DMS 273 treated with DMSO at 0.1 percent for 48 hours (cell line): ENCODE results near the gene PTPRN2.
"Not testable (repeated sequence)": the region's sequence is repeated elsewhere in the genome, so short reads cannot be mapped to it uniquely, and the experiment has no call there.

Source experiments
- DNase-seq: peaks from one replicate; lab custom pipeline; 2025; lab: John Stamatoyannopoulos, UW

Gene PTPRN2

GRCh38 chr7:157676001-157676400 lies 911.6 kb downstream of the PTPRN2 start:
- DNase-seq = no peak

- DNase-seq = no peak
These were observed 912.1 kb downstream of the PTPRN2 start for GRCh38 chr7:157675427-157675927.

GRCh38 chr7:157674715-157675426 lies 912.8 kb downstream of the PTPRN2 start:
- no peak for DNase-seq

GRCh38 chr7:157674027-157674714 lies 913.5 kb downstream of the PTPRN2 start:
- DNase-seq = no peak

DNA sequence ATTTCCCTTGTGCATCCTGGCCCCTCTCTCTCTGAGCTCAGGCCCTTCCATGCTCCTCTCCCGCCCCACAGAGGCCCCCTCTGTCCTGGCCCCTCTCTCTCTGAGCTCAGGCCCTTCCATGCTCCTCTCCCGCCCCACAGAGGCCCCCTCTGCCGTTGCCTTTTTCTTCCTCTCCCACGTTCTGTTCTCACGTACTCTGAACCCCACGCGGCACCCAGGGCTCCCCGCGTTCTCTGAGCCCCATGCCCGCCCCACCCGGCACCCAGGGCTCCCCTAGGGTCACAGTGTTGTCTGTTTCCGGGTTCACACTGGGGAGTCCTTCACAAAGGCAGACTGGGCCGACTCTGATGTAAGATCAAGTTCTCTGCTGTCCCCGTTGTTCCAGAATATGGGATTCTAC lies 914.0 kb downstream of the PTPRN2 start:
- DNase-seq = no peak

- DNase-seq = no peak
These were observed 916.0 kb downstream of the PTPRN2 start for GRCh38 chr7:157671358-157672255.

- no peak for DNase-seq
These were observed 916.9 kb downstream of the PTPRN2 start for GRCh38 chr7:157670490-157671357.

DNA sequence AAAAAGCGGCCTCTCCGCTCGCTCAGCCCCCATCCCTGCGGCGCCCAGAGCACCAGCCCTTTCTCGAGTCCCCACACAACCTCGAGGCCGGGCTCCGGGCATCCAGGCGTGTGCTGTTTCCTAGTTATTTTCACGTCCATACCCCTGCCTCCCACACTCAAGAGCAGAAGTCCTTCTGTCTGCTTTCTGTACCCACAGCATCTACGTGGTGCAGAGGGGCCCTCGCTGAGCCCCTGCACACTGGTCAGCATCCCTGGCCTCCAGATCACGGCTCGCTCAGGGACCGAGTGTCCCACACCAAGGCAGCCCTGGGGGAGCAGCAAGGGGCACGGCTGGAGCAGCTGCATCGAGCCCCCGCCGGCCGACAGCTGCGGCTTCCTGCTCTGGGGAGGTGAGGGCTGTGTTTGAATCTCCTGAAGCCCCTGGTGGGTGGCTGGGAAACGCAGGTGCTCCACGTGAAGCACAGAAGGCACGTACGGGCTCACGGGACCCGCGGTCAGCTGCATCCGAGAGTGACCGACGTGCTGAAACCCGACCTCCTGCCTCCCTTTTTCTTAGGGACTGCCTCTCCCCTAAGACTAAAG lies 917.8 kb downstream of the PTPRN2 start:
- DNase-seq = no peak

DNA sequence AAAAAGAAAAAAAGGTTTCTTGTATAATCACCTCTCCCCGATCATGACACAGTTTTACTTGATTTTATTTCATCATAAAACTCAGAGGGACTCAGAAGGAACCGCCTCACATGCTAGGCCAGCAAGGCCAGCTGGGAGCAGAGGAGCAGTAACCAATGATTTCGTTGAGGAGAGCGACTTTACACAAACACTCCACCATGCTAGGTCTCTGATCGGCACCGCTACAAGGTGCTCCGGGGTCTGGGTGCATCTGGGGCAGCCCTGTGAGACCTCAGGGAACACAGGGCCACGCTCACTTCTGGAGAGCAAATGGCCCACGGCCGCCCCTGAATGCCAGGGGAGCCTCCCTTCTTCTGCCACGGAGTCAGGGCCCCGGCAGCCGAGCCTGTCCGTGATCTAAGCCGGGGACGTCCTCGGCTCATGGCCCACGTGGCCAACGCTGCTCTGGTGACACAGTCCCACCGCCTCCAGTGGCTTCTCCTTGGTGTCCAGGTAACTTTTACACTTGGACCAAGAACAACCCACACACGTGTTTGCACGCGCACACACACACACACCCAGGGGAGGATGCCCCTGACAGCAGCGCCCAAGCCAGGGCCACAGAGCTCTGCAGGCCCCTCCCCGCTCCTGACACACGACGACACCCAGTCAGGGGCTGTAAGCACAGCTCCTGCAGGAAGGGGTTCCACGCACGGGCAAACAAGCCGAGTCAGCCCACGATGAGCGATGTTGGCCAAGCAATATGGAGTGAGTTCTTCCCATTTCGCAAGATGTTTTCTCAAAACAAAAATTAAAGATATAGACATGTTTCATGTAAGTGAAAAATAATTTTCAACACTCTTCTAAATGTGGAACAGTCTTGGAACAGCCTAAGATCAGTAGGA lies 918.5 kb downstream of the PTPRN2 start:
- no peak for DNase-seq

GRCh38 chr7:157668221-157668883 lies 919.3 kb downstream of the PTPRN2 start:
- no peak for DNase-seq

- no peak for DNase-seq
These were observed 919.9 kb downstream of the PTPRN2 start for GRCh38 chr7:157667731-157668130.

DNA sequence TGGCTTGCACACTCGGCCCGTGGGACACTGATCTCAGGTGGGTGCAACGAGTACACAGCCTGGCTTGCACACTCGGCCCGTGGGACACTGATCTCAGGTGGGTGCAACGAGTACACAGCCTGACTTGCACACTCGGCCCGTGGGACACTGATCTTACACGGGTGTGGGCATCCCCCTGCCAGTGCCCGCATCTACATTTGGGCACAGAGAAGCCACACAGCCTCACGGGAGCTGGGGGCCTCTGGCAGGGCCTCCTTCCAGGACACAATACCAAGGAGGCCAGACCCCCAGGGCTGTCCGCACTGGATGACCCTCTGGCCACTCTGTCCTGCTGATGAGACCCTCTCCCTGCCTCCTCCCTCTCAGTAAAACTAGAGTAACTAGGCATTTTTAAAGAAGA lies 920.4 kb downstream of the PTPRN2 start:
- DNase-seq = no peak

DNA sequence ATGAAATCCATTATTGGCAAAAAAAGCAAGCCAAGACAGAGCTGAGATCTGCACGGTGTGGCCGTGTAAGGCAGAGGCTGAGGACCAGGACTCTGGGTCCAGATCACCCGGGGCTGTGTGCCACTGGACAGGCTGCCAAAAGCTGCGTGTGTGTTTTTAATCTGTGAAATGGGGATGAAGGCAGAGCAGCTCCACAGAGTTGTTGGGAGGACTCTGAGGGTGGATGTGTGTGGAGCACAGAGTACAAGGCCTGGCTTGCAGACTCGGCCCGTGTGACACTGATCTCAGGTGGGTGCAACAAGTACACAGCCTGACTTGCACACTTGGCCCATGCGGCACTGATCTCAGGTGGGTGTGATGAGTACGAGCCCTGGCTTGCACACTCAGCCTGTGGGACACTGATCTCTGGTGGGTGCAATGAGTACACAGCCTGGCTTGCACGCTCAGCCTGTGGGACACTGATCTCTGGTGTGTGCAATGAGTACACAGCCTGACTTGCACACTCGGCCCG lies 921.0 kb downstream of the PTPRN2 start:
- no peak for DNase-seq

- not testable (repeated sequence) for DNase-seq
These were observed 922.0 kb downstream of the PTPRN2 start for GRCh38 chr7:157665634-157665988.

- DNase-seq = no peak
These were observed 922.6 kb downstream of the PTPRN2 start for GRCh38 chr7:157664871-157665633.

GRCh38 chr7:157664034-157664433 lies 923.6 kb downstream of the PTPRN2 start:
- no peak for DNase-seq

- DNase-seq = no peak
These were observed 924.5 kb downstream of the PTPRN2 start for GRCh38 chr7:157662981-157663716.
